ENCODE measurements around the gene WNT4.

DNA sequence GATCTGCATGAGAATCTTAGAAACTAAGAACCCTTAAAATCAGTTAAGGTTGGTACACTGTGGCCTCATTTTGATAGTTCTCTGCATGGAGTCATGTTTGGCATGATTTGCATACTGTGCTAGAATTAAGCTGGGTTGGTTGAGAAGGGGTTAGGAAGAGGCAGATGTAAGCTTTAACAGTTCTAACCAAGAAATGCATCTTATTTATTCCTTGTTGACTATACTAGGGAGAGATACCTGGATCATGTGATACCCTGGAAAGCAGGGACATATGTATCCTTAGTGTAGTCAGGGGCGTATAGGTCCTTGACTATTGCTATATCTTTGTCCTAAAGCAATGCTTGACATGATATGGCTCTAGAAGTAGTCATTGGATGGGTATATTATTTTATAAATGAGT is 49.4 kb downstream of the WNT4 start:
- TF ChIP-seq, protein P1, sequence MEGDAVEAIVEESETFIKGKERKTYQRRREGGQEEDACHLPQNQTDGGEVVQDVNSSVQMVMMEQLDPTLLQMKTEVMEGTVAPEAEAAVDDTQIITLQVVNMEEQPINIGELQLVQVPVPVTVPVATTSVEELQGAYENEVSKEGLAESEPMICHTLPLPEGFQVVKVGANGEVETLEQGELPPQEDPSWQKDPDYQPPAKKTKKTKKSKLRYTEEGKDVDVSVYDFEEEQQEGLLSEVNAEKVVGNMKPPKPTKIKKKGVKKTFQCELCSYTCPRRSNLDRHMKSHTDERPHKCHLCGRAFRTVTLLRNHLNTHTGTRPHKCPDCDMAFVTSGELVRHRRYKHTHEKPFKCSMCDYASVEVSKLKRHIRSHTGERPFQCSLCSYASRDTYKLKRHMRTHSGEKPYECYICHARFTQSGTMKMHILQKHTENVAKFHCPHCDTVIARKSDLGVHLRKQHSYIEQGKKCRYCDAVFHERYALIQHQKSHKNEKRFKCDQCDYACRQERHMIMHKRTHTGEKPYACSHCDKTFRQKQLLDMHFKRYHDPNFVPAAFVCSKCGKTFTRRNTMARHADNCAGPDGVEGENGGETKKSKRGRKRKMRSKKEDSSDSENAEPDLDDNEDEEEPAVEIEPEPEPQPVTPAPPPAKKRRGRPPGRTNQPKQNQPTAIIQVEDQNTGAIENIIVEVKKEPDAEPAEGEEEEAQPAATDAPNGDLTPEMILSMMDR (IDR thresholded peaks at IDR 0.05; ENCODE audit: borderline replicate concordance, extremely low read depth, low read length, poor library complexity, severe bottlenecking) = no peak
- TF ChIP-seq EZH2 (IDR thresholded peaks at IDR 0.05; ENCODE audit: borderline replicate concordance, low read depth, low read length, severe bottlenecking) = no peak

Data from DND-41 (cell line).